ENCODE measurements around the gene BEGAIN. TPM values are rescaled to one million over a fixed set of nuclear protein-coding genes. Genes with fewer than 3 reads are reported as not detected.

Gene BEGAIN
- total and polyA plus RNA-seq, 2 donors (not counting 3 experiments of a cell fraction or from before 2014, with no cell fraction given), result 0.49 TPM; not detected in 1

- POLR2A ChIA-PET, result no interaction called here
Measured at GRCh38 chr14:100608586-100609330, 21.5 kb upstream of the BEGAIN start.

DNA sequence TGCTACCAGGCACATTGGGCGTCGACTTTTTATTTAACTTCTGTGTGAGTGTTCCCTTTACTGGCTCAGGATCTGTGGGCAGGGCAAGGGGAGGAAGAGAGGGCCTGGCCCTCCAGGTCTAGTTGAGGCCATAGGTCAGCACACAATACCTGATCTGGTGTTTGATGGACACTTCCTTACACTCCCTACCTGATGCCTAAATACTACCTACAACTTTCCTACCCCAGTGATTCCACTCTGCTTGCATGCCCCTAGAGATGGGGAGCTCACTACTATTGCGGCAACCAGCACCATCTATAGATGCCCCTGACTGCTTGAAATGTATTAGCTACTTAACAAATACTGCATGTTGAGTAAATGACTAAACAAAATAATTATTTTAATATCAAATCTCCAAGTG is 20.8 kb upstream of the BEGAIN start:
- Histone ChIP-seq H3K4me3 (replicated peaks in 1 of 3; ENCODE audit: insufficient read depth in 1 of 3, low read depth in 1 of 3, low read length in 3 of 3) (no peak overlapping the region), H3K4me1 (ENCODE audit: control insufficient read depth, extremely low read depth, insufficient read depth, low read length) (no peaks in the 10 kb centered on the region), H3K79me2 (ENCODE audit: control insufficient read depth, insufficient read depth, low read length) (no peaks in the 10 kb centered on the region), H2AFZ (ENCODE audit: low read depth, low read length) (no peak overlapping the region), H3K9ac (replicated peaks; ENCODE audit: extremely low read depth, insufficient read depth, low read length) (no peak overlapping the region), H4K20me1 (replicated peaks; ENCODE audit: control insufficient read depth, extremely low read depth, insufficient read depth, low read length) (no peaks in the 10 kb centered on the region), H3K27me3 (ENCODE audit: control insufficient read depth in 2 of 2, insufficient read depth in 2 of 2, low read length in 2 of 2) (no peaks in the 10 kb centered on the region), H3K4me2 (ENCODE audit: insufficient read depth, low read length) (no peak overlapping the region), H3K9me1 (replicated peaks; ENCODE audit: control insufficient read depth, extremely low read depth, insufficient read depth, low read length) (no peaks in the 10 kb centered on the region), H3K36me3 (ENCODE audit: control insufficient read depth in 2 of 2, extremely low read depth in 1 of 2, insufficient read depth in 2 of 2, low read length in 2 of 2) (no peaks in the 10 kb centered on the region), H3K27ac (ENCODE audit: insufficient read depth, low read depth, low read length) (no peak overlapping the region), H3K9me3 (replicated peaks; ENCODE audit: control insufficient read depth, insufficient read depth, low read length) (no peaks in the 10 kb centered on the region)
- FAIRE-seq (no peak), DNase-seq (ENCODE audit: low read depth, low spot score) (no peak)
- no TSS peak for BruUV-seq (replicated peaks)
- intact Hi-C loops (cut with micrococcal nuclease), result no loop called here
- CTCF ChIA-PET, result no interaction called here
- dilution Hi-C loops (cut with MboI; ENCODE audit: extremely low pct_ligation_motif_present, low sequenced_read_pairs), result no loop called here
- no peak for TF ChIP-seq CTCF (IDR thresholded peaks at IDR 0.05; ENCODE audit: extremely low read depth in 1 of 2, insufficient read depth in 1 of 2, low read depth in 1 of 2, low read length in 2 of 2)
- no peak for TF ChIP-seq JUN (IDR thresholded peaks at IDR 0.05; ENCODE audit: borderline replicate concordance, insufficient read depth, insufficient read length, low read depth)
- POLR2A ChIA-PET, result no interaction called here

More at GRCh38 chr14:100608586-100609330, 21.5 kb upstream of the BEGAIN start:
- Histone ChIP-seq H3K79me2 (ENCODE audit: control insufficient read depth, insufficient read depth, low read length) (no peaks in the 10 kb centered on the region), H3K4me3 (replicated peaks in 1 of 3; ENCODE audit: insufficient read depth in 1 of 3, low read depth in 1 of 3, low read length in 3 of 3) (no peak overlapping the region), H3K4me2 (ENCODE audit: insufficient read depth, low read length) (no peak overlapping the region), H3K36me3 (ENCODE audit: control insufficient read depth in 2 of 2, extremely low read depth in 1 of 2, insufficient read depth in 2 of 2, low read length in 2 of 2) (no peaks in the 10 kb centered on the region), H3K4me1 (ENCODE audit: control insufficient read depth, extremely low read depth, insufficient read depth, low read length) (no peaks in the 10 kb centered on the region), H3K9ac (replicated peaks; ENCODE audit: extremely low read depth, insufficient read depth, low read length) (no peak overlapping the region), H3K27ac (ENCODE audit: insufficient read depth, low read depth, low read length) (no peak overlapping the region), H4K20me1 (replicated peaks; ENCODE audit: control insufficient read depth, extremely low read depth, insufficient read depth, low read length) (no peaks in the 10 kb centered on the region), H3K27me3 (ENCODE audit: control insufficient read depth in 2 of 2, insufficient read depth in 2 of 2, low read length in 2 of 2) (no peaks in the 10 kb centered on the region), H3K9me3 (replicated peaks; ENCODE audit: control insufficient read depth, insufficient read depth, low read length) (no peaks in the 10 kb centered on the region), H3K9me1 (replicated peaks; ENCODE audit: control insufficient read depth, extremely low read depth, insufficient read depth, low read length) (no peaks in the 10 kb centered on the region), H2AFZ (ENCODE audit: low read depth, low read length) (no peak overlapping the region)
- dilution Hi-C loops (cut with MboI; ENCODE audit: extremely low pct_ligation_motif_present, low sequenced_read_pairs), result no loop called here
- BruUV-seq (replicated peaks), result no TSS peak
- no peak for TF ChIP-seq JUN (IDR thresholded peaks at IDR 0.05; ENCODE audit: borderline replicate concordance, insufficient read depth, insufficient read length, low read depth)
- FAIRE-seq (no peak), DNase-seq (ENCODE audit: low read depth, low spot score) (no peak)
- intact Hi-C loops (cut with micrococcal nuclease), result no loop called here
- CTCF ChIA-PET, result no interaction called here
